Measurements from ENCODE around the gene TRIM74.
A peak's percentile ranks its signal among the peaks of the same experiment; 100 is the strongest.
"Not testable (repeated sequence)": the region's sequence is repeated elsewhere in the genome, so short reads cannot be mapped to it uniquely, and the experiment has no call there.

Gene TRIM74

DNA sequence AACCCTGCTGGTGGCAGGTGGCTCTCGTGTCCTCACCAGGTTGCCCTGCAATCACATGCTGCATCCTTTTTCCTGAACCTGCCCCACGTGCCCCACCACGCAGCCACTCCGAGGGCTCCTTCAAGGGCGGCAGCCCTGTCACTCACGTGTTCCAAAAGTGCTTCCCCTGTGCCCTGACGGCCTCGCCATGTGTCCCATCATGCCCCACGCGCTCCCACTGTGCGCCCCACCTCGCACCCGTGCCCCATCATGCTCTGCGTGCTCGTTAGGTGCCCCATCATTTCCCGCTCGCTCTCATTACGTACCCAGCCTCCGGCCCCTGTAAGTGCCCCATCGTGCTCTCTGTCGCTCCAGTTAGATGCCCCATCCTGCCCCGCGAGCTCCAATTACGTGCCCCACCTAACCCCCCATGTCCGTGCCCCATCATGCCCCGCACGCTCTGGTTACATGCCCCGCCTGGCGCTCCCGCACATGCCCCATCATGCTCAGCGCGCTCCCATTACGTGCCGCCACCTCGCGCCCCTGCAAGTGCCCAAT lies at the start of gene TRIM74:
TRIM74 (minus strand) TSS at position 487 of the 537 bp plus-strand sequence. CDS start 3,309 bp downstream, outside the sequence.
- DNase-seq (ENCODE audit: low read depth, low spot score); H3K4me3 ChIP-seq (ENCODE audit: low read depth, low read length); POLR2A ChIA-PET; CTCF ChIA-PET: not testable (repeated sequence)

GRCh38 chr7:73006491-73006890 lies 37.2 kb upstream of the TRIM74 start:
- CTCF ChIA-PET; POLR2A ChIA-PET; DNase-seq (ENCODE audit: low read depth, low spot score): not testable (repeated sequence)
- peak overlapping the region; percentile 49 for H3K4me3 ChIP-seq (ENCODE audit: low read depth, low read length)

- CTCF ChIA-PET; DNase-seq (ENCODE audit: low read depth, low spot score); POLR2A ChIA-PET: not testable (repeated sequence)
- peak overlapping the region; percentile 65 for H3K4me3 ChIP-seq (ENCODE audit: low read depth, low read length)
Observed at GRCh38 chr7:73005693-73006447, 36.6 kb upstream of the TRIM74 start.

DNA sequence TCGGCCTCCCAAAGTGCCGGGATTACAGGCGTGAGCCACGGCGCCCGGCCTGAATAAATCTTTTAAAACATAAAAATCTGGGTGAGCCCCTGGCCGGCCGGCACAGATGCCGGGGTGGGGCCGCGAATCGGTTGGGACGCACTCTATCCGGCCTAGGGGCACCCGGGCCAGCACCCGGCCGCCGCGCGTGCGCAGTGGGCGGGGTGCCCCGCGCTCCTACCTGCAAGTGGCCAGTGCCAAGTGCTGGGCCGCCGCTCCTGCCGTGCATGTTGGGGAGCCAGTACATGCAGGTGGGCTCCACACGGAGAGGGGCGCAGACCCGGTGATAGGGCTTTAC lies 36.1 kb upstream of the TRIM74 start:
- DNase-seq (ENCODE audit: low read depth, low spot score); POLR2A ChIA-PET; CTCF ChIA-PET: not testable (repeated sequence)
- peak overlapping the region; percentile 65 for H3K4me3 ChIP-seq (ENCODE audit: low read depth, low read length)

DNA sequence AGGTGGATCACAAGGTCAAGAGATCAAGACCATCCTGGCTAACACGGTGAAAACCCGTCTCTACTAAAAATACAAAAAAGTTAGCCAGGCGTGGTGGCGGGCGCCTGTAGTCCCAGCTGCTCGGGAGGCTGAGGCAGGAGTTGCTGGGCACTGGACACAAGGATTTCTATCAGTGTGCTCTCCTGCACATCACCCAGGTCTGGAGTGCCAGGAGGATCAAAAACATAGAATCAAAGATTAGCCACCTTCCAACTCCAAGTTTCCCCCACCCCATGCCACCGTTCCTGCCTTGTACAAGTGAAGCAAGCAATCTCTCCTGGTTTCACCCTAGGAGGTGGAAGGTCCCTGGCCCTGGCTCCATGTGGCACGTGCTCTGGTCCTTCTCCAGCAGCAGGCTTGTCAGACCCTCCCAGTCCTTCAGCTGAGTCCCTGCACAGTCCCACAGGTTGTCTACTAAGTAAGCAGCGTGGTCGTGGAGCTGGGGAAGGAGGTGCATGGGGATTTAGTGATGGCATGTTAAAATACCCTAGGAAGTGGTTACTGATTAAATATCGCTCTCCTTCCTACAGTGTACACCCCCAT lies 28.7 kb upstream of the TRIM74 start:
- POLR2A ChIA-PET, CTCF ChIA-PET: not testable (repeated sequence)

DNA sequence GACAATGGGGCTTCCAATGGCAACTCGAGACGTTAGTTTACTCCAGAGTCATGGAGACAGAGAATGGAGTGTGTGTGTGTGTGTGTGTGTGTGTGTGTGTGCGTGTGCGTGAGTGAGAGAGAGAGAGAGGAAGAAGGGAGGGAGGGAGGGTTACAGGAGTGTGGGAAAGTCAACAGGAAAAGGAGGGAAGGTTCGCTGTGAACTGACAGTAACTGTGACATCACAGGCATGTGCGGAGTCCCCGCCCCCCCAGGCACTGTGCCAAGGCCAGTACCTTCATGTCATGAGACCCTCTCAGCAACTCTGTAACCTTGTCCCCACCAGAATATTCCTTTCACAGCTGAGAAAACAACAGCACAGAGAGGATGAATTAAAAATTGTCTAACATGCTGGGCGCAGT lies 28.2 kb upstream of the TRIM74 start:
- H3K4me3 ChIP-seq (ENCODE audit: low read depth, low read length); CTCF ChIA-PET; POLR2A ChIA-PET; DNase-seq (ENCODE audit: low read depth, low spot score): not testable (repeated sequence)

More for the DNA sequence above, 28.7 kb upstream of the TRIM74 start:
- H3K4me3 ChIP-seq (ENCODE audit: low read depth, low read length); DNase-seq (ENCODE audit: low read depth, low spot score): not testable (repeated sequence)

DNA sequence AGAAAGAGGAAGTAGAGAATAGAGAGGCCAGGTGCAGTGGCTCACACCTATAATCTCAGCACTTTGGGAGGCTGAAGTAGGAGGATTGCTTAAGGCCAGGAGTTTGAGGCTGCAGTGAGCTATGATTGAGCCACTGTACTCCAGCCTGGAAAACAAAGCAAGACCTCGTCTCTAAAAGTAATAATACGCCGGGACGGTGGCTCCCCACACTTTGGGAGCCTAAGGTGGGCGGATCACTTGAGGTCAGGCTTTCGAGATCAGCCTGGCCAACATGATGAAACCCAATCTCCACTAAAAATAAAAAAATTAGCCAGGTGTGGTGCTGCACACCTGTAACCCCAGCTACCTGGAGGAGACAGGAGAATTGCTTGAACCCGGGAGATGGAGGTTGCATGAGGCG lies 26.2 kb upstream of the TRIM74 start:
- POLR2A ChIA-PET; DNase-seq (ENCODE audit: low read depth, low spot score); CTCF ChIA-PET; H3K4me3 ChIP-seq (ENCODE audit: low read depth, low read length): not testable (repeated sequence)

DNA sequence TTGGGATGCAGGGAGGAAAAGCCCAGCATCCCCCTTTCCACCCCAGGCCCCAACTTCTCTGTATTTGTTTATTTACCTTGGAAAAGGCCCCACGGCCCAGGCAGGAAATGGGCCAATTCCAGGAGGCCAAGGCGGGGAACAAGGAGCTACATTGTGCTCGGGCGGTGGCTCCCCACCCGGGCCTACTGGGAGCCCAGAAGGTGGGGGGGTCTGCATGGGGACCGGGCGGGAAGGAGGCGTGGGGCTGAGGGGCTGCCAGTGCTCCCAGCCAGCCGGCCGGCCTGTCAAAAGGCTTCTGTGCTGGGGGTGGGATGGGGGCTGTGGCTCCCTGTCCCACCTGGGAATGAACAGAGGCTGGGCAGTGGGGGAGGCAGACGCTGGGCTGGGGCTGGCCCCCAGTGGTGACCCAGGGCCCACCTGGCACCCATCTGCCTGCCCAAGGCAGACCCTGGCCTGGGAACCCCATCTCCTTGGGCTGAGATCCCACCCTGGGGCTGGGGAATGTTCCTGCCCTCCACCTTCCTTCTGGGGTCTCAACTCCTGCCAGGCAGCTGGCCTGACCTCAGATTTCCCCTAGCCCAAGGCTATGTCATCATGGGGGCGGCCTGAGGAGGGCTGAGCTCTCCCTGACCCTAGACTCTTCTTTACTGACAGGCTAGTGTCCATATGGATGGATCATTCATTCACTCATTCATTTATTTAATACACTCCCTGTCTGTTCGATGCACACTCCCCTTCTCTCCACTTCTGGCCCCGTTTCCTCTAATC lies 21.1 kb upstream of the TRIM74 start:
- POLR2A ChIA-PET; H3K4me3 ChIP-seq (ENCODE audit: low read depth, low read length); CTCF ChIA-PET; DNase-seq (ENCODE audit: low read depth, low spot score): not testable (repeated sequence)

DNA sequence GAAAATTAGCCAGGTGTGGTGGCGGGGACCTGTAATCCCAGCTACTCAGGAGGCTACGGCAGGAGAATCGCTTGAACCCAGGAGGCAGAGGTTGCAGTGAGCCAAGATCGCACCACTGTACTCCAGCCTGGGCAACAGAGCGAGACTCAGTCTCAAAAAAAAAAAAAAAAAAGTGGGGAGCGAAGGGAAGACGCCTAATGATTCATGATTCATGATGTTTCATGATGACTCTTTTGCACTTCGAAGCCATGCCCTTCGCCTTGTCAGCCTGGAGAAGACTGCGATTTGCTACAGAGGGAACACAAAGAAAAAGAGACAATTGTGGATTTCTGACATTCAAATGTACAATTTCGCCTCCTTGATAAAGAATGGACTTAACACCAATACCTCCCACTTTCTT lies 12.8 kb upstream of the TRIM74 start:
- POLR2A ChIA-PET; DNase-seq (ENCODE audit: low read depth, low spot score); H3K4me3 ChIP-seq (ENCODE audit: low read depth, low read length); CTCF ChIA-PET: not testable (repeated sequence)

DNA sequence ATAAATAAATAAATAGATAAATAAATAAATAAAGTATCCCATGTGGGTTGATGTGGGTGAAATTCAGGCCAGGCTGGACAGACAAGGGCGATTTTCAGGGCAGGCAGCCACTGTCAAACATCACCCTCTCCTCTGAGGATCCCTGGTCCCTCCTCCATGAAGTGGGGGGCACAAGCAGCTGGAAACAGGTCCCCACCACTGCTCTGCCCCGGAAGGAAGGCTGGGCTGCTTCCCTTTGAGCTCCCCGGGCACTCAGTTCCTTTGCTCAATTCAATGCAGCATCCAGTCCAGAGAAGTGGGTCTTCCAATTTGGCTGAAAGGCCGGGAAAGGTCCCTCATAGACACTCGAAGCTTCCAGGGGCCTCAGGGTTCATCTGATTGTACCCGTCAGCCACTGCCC lies 11.1 kb upstream of the TRIM74 start:
- CTCF ChIA-PET; H3K4me3 ChIP-seq (ENCODE audit: low read depth, low read length); DNase-seq (ENCODE audit: low read depth, low spot score); POLR2A ChIA-PET: not testable (repeated sequence)

DNA sequence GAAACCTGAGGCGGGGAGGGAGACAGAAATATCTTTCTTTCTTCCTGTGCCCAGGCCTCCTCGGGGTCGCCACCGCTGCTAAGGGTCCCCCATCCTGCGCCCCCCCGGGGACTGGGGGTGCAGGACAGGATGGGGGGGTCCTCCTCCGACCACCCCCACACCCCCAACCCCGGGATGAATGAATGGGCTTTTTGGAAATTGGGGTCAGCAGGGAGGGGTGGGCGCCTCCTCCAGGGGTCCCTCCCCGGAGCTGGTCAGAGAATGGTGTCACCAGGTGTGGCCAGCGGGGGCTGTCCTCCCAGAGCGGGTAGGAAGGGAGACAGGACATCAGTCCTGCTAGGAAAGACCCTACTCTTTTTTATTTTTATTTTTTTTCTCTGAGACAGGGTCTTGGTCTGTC lies 7.2 kb upstream of the TRIM74 start:
- CTCF ChIA-PET; H3K4me3 ChIP-seq (ENCODE audit: low read depth, low read length); POLR2A ChIA-PET; DNase-seq (ENCODE audit: low read depth, low spot score): not testable (repeated sequence)

- H3K4me3 ChIP-seq (ENCODE audit: low read depth, low read length); CTCF ChIA-PET; DNase-seq (ENCODE audit: low read depth, low spot score); POLR2A ChIA-PET: not testable (repeated sequence)
Observed at GRCh38 chr7:72975656-72976286, 6.5 kb upstream of the TRIM74 start.

GRCh38 chr7:72974781-72975180 lies 5.5 kb upstream of the TRIM74 start:
- H3K4me3 ChIP-seq (ENCODE audit: low read depth, low read length); DNase-seq (ENCODE audit: low read depth, low spot score); POLR2A ChIA-PET; CTCF ChIA-PET: not testable (repeated sequence)

DNA sequence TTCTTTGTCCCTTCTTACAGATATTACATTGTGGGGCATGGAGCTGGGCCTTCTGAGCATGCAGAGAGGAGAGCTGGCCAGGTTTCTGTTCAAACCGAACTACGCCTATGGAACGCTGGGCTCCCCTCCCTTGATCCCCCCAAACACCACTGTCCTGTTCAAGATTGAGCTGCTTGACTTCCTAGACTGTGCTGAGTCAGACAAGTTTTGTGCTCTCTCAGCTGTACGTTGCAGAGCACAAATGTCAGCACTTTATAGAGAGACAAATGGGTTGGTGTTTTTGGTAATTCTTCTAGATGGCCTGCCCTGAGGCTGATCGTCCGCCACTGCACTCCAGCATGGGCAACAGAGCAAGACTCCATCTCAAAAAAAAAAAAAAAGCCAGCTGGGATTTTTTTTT lies 2.2 kb upstream of the TRIM74 start:
- POLR2A ChIA-PET; H3K4me3 ChIP-seq (ENCODE audit: low read depth, low read length); CTCF ChIA-PET; DNase-seq (ENCODE audit: low read depth, low spot score): not testable (repeated sequence)

DNA sequence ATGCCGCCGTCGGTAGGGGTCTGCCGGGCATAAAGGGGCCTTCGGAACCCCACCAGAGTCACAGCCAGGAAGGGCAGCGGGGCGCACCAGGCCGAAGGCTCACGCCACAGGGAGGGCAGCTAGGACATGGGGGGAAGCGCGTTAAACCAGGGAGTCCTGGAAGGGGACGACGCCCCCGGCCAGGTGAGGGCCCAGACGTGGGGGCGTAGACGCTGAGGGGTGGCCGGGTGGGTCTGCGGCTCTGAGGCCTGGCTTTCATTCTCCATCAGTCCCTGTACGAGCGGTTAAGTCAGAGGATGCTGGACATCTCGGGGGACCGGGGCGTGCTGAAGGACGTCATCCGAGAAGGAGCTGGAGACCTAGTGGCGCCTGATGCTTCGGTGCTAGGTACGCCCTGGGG lies 422 bp upstream of the TRIM74 start:
- POLR2A ChIA-PET; DNase-seq (ENCODE audit: low read depth, low spot score); H3K4me3 ChIP-seq (ENCODE audit: low read depth, low read length); CTCF ChIA-PET: not testable (repeated sequence)

DNA sequence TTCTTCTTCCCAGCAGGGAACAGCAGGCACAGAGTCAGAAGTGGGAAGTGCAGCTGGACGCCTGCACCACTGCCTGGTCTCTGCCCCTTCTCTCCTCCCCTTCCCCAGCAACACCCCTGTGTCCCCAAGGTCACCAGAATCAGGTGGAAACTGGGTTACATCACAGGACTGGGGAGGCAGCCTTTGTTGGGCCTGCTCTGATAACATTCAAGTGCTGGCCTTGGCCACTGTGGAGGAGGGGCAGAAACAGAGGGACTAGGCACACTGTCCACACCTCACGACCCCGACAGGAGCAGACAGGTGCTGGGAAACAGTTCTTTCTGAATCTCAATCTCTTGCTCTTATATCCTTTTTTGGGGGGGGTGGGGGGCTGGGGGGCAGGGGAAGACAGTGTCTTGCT lies 2.4 kb downstream of the TRIM74 start:
- DNase-seq (ENCODE audit: low read depth, low spot score); CTCF ChIA-PET; POLR2A ChIA-PET; H3K4me3 ChIP-seq (ENCODE audit: low read depth, low read length): not testable (repeated sequence)

Measured in AG04449 (cell line).